BE2C (cell line): ENCODE results near the gene CCDC34.
"Not testable (repeated sequence)": the region's sequence is repeated elsewhere in the genome, so short reads cannot be mapped to it uniquely, and the experiment has no call there.

Experiments
- DNase-seq: peaks from one replicate; pipeline ENCODE4 v3.0.0-alpha.2; 2020
- H3K27me3 ChIP-seq: fragments of 250-450 bp; sonication (Bioruptor Pico); 2 replicates; pipeline ENCODE4 v1.5.1; 2020; ENCODE audit warnings: mild to moderate bottlenecking
- H3K36me3 ChIP-seq: fragments of 250-450 bp; sonication (Bioruptor Pico); 2 replicates; pipeline ENCODE4 v1.5.1; 2020; ENCODE audit warnings: mild to moderate bottlenecking
- H3K4me1 ChIP-seq: fragments of 250-450 bp; sonication (Bioruptor Pico); 2 replicates; pipeline ENCODE4 v1.5.1; 2020
- H3K4me3 ChIP-seq: 2 replicates; pipeline ENCODE4 v1.5.1; 2011; ENCODE audit warnings: low read depth, low read length
- H3K9me3 ChIP-seq: fragments of 250-450 bp; sonication (Bioruptor Pico); 2 replicates; pipeline ENCODE4 v1.5.1; 2020
- CTCF ChIP-seq: IDR thresholded peaks from 2 replicates; pipeline ENCODE4 v1.5.1; 2012; ENCODE audit warnings: mild to moderate bottlenecking, low read depth, low read length

Gene CCDC34

GRCh38 chr11:27329867-27330632 lies 33.0 kb downstream of the CCDC34 start:
- no peaks in the 10 kb centered on the region for H3K36me3 ChIP-seq
- no peak for DNase-seq
- no peak overlapping the region for H3K4me3 ChIP-seq
- no peaks in the 10 kb centered on the region for H3K27me3 ChIP-seq
- no peaks in the 10 kb centered on the region for H3K4me1 ChIP-seq
- TF ChIP-seq CTCF: no peak
- H3K9me3 ChIP-seq: no peaks in the 10 kb centered on the region

- H3K4me1 ChIP-seq: no peaks in the 10 kb centered on the region
- H3K27me3 ChIP-seq: no peaks in the 10 kb centered on the region
- H3K36me3 ChIP-seq: no peaks in the 10 kb centered on the region
- no peak for DNase-seq
- H3K9me3 ChIP-seq: no peaks in the 10 kb centered on the region
- no peak for TF ChIP-seq CTCF
- no peak overlapping the region for H3K4me3 ChIP-seq
Measured at GRCh38 chr11:27328614-27329013, 34.4 kb downstream of the CCDC34 start.

- not testable (repeated sequence) for H3K4me1 ChIP-seq, H3K9me3 ChIP-seq, H3K36me3 ChIP-seq, H3K27me3 ChIP-seq, DNase-seq, H3K4me3 ChIP-seq
Measured at GRCh38 chr11:27327064-27327463, 36.0 kb downstream of the CCDC34 start.

- not testable (repeated sequence) for H3K9me3 ChIP-seq, DNase-seq, H3K27me3 ChIP-seq, H3K36me3 ChIP-seq, H3K4me1 ChIP-seq, H3K4me3 ChIP-seq
Measured at GRCh38 chr11:27322196-27322595, 40.8 kb downstream of the CCDC34 start.

- DNase-seq, H3K4me1 ChIP-seq, H3K27me3 ChIP-seq, H3K4me3 ChIP-seq, H3K9me3 ChIP-seq, H3K36me3 ChIP-seq: not testable (repeated sequence)
Measured at GRCh38 chr11:27321340-27321739, 41.7 kb downstream of the CCDC34 start.

GRCh38 chr11:27319072-27319471 lies 43.9 kb downstream of the CCDC34 start:
- Histone ChIP-seq H3K4me3 (no peak overlapping the region), H3K4me1 (no peaks in the 10 kb centered on the region), H3K36me3 (no peaks in the 10 kb centered on the region), H3K9me3 (no peaks in the 10 kb centered on the region), H3K27me3 (no peaks in the 10 kb centered on the region)
- no peak for DNase-seq
- TF ChIP-seq CTCF: no peak

GRCh38 chr11:27317751-27318150 lies 45.3 kb downstream of the CCDC34 start:
- Histone ChIP-seq H3K4me1 (no peaks in the 10 kb centered on the region), H3K36me3 (no peaks in the 10 kb centered on the region), H3K9me3 (no peaks in the 10 kb centered on the region), H3K27me3 (no peaks in the 10 kb centered on the region), H3K4me3 (no peak overlapping the region)
- no peak for TF ChIP-seq CTCF
- DNase-seq: no peak

GRCh38 chr11:27315836-27316235 lies 47.2 kb downstream of the CCDC34 start:
- Histone ChIP-seq H3K9me3 (no peaks in the 10 kb centered on the region), H3K36me3 (no peaks in the 10 kb centered on the region), H3K4me1 (no peaks in the 10 kb centered on the region), H3K4me3 (no peak overlapping the region), H3K27me3 (no peaks in the 10 kb centered on the region)
- no peak for TF ChIP-seq CTCF
- no peak for DNase-seq
